ENCODE measurements around the gene MCC.

DNA sequence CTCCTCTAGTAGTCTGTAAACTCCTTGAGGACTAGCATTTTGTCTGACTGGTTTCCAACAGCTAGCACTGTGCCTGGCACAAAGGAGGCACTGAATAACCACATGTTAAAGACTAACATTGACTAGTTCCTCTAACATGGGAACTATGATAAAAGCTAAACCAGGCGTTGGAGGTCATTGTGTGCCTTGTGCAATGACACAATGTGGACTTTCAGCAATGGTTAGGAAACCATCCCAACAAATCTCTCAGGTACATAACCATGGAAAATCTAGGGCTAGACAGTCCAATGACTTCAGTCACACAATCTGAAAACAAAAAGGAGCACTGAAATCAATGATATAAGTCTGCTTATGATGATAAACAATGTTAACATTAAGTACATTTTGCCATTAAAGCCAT, 311.0 kb downstream of the MCC start:
- TF ChIP-seq, protein P1, sequence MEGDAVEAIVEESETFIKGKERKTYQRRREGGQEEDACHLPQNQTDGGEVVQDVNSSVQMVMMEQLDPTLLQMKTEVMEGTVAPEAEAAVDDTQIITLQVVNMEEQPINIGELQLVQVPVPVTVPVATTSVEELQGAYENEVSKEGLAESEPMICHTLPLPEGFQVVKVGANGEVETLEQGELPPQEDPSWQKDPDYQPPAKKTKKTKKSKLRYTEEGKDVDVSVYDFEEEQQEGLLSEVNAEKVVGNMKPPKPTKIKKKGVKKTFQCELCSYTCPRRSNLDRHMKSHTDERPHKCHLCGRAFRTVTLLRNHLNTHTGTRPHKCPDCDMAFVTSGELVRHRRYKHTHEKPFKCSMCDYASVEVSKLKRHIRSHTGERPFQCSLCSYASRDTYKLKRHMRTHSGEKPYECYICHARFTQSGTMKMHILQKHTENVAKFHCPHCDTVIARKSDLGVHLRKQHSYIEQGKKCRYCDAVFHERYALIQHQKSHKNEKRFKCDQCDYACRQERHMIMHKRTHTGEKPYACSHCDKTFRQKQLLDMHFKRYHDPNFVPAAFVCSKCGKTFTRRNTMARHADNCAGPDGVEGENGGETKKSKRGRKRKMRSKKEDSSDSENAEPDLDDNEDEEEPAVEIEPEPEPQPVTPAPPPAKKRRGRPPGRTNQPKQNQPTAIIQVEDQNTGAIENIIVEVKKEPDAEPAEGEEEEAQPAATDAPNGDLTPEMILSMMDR (conservative IDR thresholded peaks at IDR 0.05 in 1 of 2, IDR thresholded peaks at IDR 0.05 in 1 of 2; ENCODE audit: low read depth in 1 of 2, low read length in 2 of 2), result no peak
- TF ChIP-seq EZH2 (IDR thresholded peaks at IDR 0.05; ENCODE audit: low read length, missing control alignments), result no peak
